Activated naive CD4-positive, alpha-beta T cell (primary cell): Measurements from ENCODE around the gene ZNF197.
"Not testable (repeated sequence)": the region's sequence is repeated elsewhere in the genome, so short reads cannot be mapped to it uniquely, and the experiment has no call there.

Experiments
- DNase-seq, 4 experiments: peaks; one replicate each; lab custom pipeline; 2025; lab: John Stamatoyannopoulos, UW

ZNF197 gene

DNA sequence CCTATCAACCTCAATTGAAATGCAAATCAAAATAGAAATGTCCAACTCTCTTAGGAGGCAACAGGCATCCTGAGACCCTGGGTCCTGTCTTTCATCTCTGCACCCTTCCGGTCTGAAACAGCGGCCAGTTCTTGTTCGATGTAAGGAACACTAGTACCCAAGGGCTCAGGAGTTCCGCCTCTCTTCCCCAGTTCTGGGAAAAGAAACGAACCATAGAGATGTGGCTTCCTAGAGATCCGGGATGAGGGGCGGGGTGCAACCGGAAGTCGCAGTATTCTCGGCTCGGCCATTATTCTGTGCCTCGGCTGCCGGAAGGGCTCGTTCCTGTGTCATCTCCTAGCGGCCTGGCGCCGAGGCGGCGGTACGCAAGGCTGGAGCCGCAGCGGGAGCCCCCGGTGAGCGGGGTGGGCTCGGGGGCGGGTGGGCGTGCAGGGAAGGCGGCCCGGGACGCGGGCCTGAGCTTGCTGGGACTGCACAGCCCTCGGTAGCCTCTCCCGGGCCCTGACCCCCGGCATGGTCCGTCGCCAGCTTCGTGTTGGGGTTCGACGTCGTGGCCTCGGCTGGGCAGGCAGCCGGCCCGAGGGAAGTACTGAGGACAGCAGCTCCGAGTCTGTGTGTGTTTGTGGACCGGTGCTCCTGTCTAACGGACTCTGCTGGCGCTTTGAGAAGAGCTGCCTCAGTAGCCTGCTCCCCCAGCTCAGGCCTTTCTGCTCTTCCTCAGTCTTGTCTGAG, at the start of gene ZNF197:
ZNF197 (plus strand) TSS at position 288 of the 732 bp plus-strand sequence. CDS start 4,119 bp downstream, outside the sequence.
- DNase-seq, result peak in 3 of 4 experiments; percentile 4 to 23 (median 18)

DNA sequence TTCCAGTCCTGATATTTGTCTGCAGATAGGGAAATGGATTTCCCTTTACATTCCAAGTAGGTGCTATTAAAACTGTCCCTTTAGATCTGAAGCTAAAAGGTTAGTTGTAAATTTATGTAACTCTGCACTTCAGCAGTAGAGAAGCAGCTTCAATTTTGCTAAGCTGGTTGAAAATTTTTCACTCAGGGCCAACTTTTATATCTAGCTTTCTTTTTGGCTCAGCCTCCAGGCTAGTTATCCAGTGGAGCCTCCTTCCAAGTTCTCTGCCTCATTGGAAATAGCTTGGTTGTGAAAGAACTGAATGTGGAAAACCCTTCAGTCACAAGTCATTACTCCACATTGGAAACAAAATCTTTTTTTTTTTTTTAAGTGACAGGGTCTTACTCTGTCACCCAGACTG, 48.2 kb upstream of the ZNF197 start:
- DNase-seq, result no peak

- not testable (repeated sequence) for DNase-seq
Measured at GRCh38 chr3:44577354-44577952, 47.4 kb upstream of the ZNF197 start.

DNA sequence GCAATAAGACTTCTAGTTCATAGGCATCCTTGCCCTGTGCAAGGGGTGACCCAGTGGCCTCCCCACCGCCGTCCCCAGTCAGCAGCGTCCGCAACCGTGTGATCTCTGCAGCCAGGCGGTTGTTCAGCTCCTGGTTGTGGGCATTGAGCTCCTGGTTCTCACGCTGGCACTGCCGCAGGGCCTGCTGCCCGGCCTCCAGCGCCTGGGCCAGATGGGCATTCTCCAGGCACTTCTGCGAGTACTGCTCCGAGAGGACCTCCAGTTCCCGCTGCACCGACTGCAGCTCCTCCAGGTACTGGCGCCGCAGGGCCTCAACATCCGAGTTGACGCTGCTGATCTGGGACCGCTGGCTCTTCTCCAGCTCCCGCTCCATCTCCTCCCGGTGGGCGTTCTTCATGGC, 46.5 kb upstream of the ZNF197 start:
- not testable (repeated sequence) for DNase-seq

GRCh38 chr3:44578924-44579515, 45.8 kb upstream of the ZNF197 start:
- not testable (repeated sequence) for DNase-seq

DNA sequence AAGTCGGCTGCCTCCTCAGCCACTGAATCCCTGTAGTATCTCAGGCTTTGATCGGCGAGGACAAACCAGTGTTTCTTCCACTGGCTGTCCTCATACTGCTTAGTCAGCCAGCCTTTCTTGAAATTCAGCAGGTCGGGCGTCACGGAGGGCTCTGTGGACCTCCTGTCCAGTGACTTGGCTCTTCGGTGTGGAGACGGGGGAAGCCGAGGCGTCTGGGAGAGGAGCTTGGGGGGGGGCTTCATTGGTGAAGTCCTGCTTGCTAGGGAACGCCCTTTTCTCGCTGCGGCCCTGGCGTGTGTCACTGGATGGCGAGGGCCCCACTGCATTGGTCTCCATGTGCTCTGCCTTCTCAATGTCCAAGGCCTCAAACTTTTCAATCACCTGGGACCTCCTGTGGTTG, 45.1 kb upstream of the ZNF197 start:
- not testable (repeated sequence) for DNase-seq

- not testable (repeated sequence) for DNase-seq
Measured at GRCh38 chr3:44580971-44581370, 43.9 kb upstream of the ZNF197 start.

GRCh38 chr3:44584646-44585501, 40.0 kb upstream of the ZNF197 start, which contains the start of gene ZNF660:
ZNF660 (plus strand) TSS chr3:44584964; CDS start chr3:44594194, 9,230 bp downstream.
- no peak for DNase-seq

GRCh38 chr3:44596621-44597020, 28.2 kb upstream of the ZNF197 start:
- no peak for DNase-seq

GRCh38 chr3:44601749-44602148, 23.1 kb upstream of the ZNF197 start:
- DNase-seq, result no peak

DNA sequence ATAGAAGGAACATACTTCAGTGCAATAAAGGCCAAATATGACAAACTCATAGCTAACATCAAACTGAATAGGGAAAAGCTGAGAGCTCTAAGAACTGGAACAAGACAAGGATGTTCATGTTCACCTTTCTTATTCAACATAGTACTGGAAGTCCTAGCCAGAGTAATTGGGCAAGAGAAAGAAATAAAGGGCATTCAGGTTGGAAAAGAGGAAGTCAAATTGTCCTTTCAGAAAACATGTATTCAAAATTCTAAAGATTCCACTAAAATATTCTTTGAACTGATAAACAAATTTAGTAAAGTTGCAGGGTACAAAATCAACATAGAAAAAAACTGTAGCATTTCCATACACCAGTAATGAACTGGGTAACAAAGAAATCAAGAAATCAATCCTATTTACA, 12.2 kb upstream of the ZNF197 start:
- DNase-seq, result no peak

GRCh38 chr3:44628716-44629115, 3.9 kb downstream of the ZNF197 start:
- DNase-seq, result no peak

GRCh38 chr3:44632193-44632592, 7.4 kb downstream of the ZNF197 start:
- no peak for DNase-seq

- no peak for DNase-seq
Measured at GRCh38 chr3:44642337-44642736, 17.5 kb downstream of the ZNF197 start.

DNA sequence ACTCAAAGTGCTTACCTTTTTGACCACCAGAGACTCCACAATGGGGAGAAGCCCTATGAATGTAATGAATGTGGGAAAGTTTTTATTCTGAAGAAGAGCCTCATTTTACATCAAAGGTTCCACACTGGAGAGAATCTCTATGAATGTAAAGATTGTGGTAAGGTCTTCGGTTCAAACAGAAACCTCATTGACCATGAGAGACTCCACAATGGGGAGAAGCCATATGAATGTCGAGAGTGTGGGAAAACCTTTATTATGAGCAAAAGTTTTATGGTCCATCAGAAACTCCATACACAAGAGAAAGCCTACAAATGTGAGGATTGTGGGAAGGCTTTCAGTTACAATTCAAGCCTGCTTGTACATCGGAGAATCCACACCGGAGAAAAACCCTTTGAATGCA, 18.2 kb downstream of the ZNF197 start:
- DNase-seq, result no peak

DNA sequence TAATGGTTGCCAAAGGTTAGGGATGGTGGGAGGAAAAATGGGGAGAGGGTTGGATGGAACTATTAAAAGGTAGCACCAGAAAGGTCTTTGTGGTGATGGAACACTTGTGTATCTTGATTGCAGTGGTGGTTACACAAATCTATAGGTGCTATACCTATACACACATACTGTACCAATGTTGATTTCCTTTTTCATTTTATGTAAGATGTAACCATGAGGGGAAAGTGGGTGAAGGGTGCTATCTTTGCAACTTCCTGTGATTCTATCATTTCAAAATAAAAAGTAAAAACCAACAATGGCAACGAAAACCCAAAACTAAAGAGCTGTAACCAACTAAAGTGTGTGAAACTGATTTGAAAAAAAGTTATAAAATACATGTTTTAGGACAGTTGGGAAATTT, 22.9 kb downstream of the ZNF197 start:
- DNase-seq, result no peak

DNA sequence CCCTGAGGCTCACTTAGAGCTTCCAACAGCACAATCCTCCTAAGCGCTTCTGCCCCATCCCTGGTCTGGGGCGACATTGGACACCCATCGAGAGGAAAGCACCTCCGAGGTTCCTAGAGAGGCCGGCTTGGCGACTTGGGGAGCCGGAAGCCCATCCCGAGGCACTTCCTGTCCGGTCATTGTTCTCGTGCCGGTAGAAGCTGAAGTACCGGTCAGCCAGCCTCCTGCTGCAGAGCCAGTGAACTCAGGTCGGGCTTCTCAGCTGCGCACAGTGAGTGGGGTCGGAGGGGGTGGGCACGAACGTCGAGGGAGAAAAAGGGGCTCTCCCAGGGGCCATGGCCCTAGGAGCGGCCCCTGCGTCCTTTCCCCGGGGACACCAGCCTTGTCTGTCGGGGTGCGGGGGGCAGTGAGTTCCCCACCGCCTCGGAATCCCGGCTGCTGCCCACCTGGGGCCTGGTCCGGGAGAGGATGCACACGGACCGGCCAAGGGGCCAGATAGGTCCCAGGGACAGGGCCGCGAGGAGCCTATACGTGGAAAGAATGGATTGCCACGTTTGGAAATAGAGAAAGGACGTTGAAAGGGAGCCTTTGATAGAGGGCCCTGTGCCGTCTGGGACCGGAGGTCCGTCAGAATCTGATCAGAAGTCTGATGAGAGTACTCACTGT, 23.9 kb downstream of the ZNF197 start, which contains the start of gene ZNF35:
ZNF35 (plus strand) TSS at position 169 of the 666 bp plus-strand sequence. CDS start 2,336 bp downstream, outside the sequence.
- DNase-seq, result no peak

DNA sequence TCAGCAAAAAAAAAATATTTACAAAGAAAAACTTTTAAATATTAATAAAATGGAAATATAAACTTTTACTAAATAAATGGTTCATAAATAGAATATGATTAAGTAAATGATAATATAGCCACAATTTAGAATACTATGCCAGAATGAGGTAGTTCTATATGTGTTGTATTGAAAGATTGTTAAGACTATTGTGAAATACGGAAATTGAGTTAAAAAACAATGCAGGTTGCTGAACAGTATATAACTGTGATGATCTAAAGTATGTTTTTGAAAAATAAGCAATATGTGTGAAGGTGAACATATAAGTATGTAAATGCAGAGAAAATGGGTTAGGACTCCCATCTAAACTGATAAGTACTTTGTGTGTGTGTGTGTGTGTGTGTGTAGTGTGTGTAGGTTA, 24.9 kb downstream of the ZNF197 start:
- DNase-seq, result no peak

GRCh38 chr3:44654039-44654438, 29.2 kb downstream of the ZNF197 start:
- no peak for DNase-seq

GRCh38 chr3:44659015-44659414, 34.2 kb downstream of the ZNF197 start:
- no peak for DNase-seq

GRCh38 chr3:44659434-44659833, 34.6 kb downstream of the ZNF197 start:
- DNase-seq, result no peak
